ENCODE data around the gene ROR1. TPM values are rescaled to one million over a fixed set of nuclear protein-coding genes. Genes with fewer than 3 reads are reported as not detected.
A peak's percentile ranks its signal among the peaks of the same experiment; 100 is the strongest.

Gene ROR1
- total and polyA plus RNA-seq, 2 donors (not counting 3 experiments of a cell fraction or from before 2014, with no cell fraction given) = 2.6 to 3.5 TPM

DNA sequence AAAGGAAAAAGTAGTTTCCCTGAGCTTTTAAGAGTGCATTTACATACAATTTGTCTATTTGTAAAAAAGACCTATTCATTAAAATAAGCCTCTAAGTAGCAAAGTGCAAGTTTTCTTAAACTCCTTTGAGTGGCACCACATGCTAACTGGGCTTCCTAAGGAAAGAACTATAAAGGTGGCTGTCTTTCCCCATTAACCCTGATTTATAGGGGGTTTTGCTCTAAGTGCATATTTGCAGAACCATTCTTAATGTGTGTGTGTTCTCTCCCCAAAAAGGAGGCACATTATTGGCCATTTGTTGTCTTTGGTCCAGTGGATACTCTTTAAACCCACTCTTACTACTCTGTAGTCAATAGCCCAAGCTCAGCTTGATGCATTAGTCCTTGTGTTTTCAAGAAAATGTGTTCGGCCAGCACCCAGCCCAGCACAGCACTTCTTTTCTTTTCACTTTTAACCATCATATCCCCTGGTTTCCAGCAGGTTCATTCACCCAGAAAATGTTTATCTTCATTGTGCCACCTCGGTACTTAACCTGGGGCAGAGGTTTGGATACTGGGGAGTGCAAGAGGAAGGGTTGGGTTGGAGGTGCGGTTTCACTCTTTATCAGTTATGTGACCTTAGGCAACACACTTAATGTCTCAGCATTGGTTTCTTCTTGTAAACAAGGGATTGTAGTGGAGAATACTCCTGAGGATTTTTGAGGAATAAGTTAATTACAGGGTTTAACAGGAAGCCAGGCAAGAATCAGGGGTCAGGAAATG, 267.7 kb downstream of the ROR1 start:
- BruUV-seq (replicated peaks) = no TSS peak
- CTCF ChIA-PET = interaction anchor here (1.1 to 1.5 kb wide), 3 partner anchors 36 to 350 kb away, joined by 3 to 7 read pairs (median 5); no protein-coding TSS in a partner anchor
- no peak for DNase-seq (ENCODE audit: low read depth, low spot score)
- dilution Hi-C loops (cut with MboI; ENCODE audit: extremely low pct_ligation_motif_present, low sequenced_read_pairs) (no loop called here), intact Hi-C loops (cut with micrococcal nuclease) (loop anchor here (5.0 kb wide), 1 partner anchor 119 kb away; no protein-coding TSS in a partner anchor)
- Histone ChIP-seq H3K27ac (ENCODE audit: insufficient read depth, low read depth, low read length) (no peak overlapping the region), H3K4me1 (ENCODE audit: control insufficient read depth, extremely low read depth, insufficient read depth, low read length) (peaks cover 6% of the 10 kb centered on the region), H2AFZ (ENCODE audit: low read depth, low read length) (no peak overlapping the region), H3K9me3 (replicated peaks; ENCODE audit: control insufficient read depth, insufficient read depth, low read length) (no peaks in the 10 kb centered on the region), H4K20me1 (replicated peaks; ENCODE audit: control insufficient read depth, extremely low read depth, insufficient read depth, low read length) (no peaks in the 10 kb centered on the region), H3K27me3 (ENCODE audit: control insufficient read depth in 2 of 2, insufficient read depth in 2 of 2, low read length in 2 of 2) (no peaks in the 10 kb centered on the region), H3K36me3 (ENCODE audit: control insufficient read depth in 2 of 2, extremely low read depth in 1 of 2, insufficient read depth in 2 of 2, low read length in 2 of 2) (no peaks in the 10 kb centered on the region), H3K79me2 (ENCODE audit: control insufficient read depth, insufficient read depth, low read length) (no peaks in the 10 kb centered on the region), H3K9me1 (replicated peaks; ENCODE audit: control insufficient read depth, extremely low read depth, insufficient read depth, low read length) (no peaks in the 10 kb centered on the region), H3K4me2 (ENCODE audit: insufficient read depth, low read length) (peak overlapping the region; percentile 32), H3K9ac (replicated peaks; ENCODE audit: extremely low read depth, insufficient read depth, low read length) (no peak overlapping the region), H3K4me3 (replicated peaks in 1 of 3; ENCODE audit: insufficient read depth in 1 of 3, low read depth in 1 of 3, low read length in 3 of 3) (no peak overlapping the region)
- FAIRE-seq = no peak
- no peak for TF ChIP-seq JUN (IDR thresholded peaks at IDR 0.05; ENCODE audit: borderline replicate concordance, insufficient read depth, insufficient read length, low read depth)
- no peak for TF ChIP-seq POLR2A (IDR thresholded peaks at IDR 0.05; ENCODE audit: low read depth, low read length)
- TF ChIP-seq FOS (IDR thresholded peaks at IDR 0.05; ENCODE audit: borderline replicate concordance, insufficient read depth, low read length) = no peak
- TF ChIP-seq EZH2 (IDR thresholded peaks at IDR 0.05; ENCODE audit: borderline replicate concordance, low read depth, low read length, severe bottlenecking) = no peak
- TF ChIP-seq, protein P1, sequence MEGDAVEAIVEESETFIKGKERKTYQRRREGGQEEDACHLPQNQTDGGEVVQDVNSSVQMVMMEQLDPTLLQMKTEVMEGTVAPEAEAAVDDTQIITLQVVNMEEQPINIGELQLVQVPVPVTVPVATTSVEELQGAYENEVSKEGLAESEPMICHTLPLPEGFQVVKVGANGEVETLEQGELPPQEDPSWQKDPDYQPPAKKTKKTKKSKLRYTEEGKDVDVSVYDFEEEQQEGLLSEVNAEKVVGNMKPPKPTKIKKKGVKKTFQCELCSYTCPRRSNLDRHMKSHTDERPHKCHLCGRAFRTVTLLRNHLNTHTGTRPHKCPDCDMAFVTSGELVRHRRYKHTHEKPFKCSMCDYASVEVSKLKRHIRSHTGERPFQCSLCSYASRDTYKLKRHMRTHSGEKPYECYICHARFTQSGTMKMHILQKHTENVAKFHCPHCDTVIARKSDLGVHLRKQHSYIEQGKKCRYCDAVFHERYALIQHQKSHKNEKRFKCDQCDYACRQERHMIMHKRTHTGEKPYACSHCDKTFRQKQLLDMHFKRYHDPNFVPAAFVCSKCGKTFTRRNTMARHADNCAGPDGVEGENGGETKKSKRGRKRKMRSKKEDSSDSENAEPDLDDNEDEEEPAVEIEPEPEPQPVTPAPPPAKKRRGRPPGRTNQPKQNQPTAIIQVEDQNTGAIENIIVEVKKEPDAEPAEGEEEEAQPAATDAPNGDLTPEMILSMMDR (IDR thresholded peaks at IDR 0.05; ENCODE audit: extremely low read depth in 1 of 2, insufficient read depth in 1 of 2, low read depth in 1 of 2, low read length in 2 of 2) = no peak
- no peak for TF ChIP-seq MYC (IDR thresholded peaks at IDR 0.05; ENCODE audit: low read depth, low read length)
- TF ChIP-seq, protein P2, sequence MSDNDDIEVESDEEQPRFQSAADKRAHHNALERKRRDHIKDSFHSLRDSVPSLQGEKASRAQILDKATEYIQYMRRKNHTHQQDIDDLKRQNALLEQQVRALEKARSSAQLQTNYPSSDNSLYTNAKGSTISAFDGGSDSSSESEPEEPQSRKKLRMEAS (IDR thresholded peaks at IDR 0.05; ENCODE audit: insufficient read depth, insufficient read length) = no peak
- no peak for TF ChIP-seq POLR2AphosphoS5 (IDR thresholded peaks at IDR 0.05; ENCODE audit: insufficient read depth, low read depth, low read length)
- TF ChIP-seq GATA2 (IDR thresholded peaks at IDR 0.05; ENCODE audit: insufficient read depth, insufficient read length, low read depth, low read length) = no peak
- POLR2A ChIA-PET = no interaction called here

All from endothelial cell of umbilical vein (primary cell).